ENCODE measurements around the gene GABRB1. TPM values are rescaled to one million over a fixed set of nuclear protein-coding genes. Genes with fewer than 3 reads are reported as not detected.
A peak's percentile ranks its signal among the peaks of the same experiment; 100 is the strongest.

Gene GABRB1
- total and polyA plus RNA-seq, 2 of the 8 experiments (the other 6 are each of a cell fraction or from before 2014, with no cell fraction given) = 0.22 to 0.38 TPM

DNA sequence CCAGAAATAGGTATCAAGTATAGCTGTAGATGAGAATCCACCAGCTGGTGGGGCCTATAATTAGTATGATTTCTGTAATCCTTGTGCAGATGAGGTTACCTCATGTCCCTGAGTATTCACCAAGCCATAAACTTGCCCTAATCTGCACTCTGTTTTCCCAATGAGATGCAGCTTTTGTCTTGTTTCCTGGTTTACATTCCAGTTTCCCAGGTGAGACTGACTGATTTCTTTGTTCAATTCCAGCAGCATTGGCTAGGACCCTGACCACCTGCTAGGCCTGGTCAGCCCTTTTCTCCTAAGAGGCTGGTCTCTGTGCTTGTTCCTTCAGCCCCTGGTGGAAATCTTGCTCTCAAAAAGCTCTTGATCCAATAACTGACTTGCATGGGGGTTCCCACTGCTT lies 44.6 kb downstream of the GABRB1 start:
- H3K4me3 ChIP-seq (ENCODE audit: extremely low read depth in 1 of 4, insufficient read depth in 2 of 4, low read depth in 3 of 4, low read length in 4 of 4) = no peak overlapping the region
- no peak overlapping the region for H3K23ac ChIP-seq (ENCODE audit: insufficient read length)
- H3K27ac ChIP-seq (ENCODE audit: low read depth, low read length) = 0 out of 2 replicates have a peak overlapping the region, but pooled peaks have one; percentile 27
- no peak overlapping the region for H2BK120ac ChIP-seq (replicated peaks; ENCODE audit: low read depth, low read length)
- no peak overlapping the region for H2BK20ac ChIP-seq (ENCODE audit: low read length)
- no peaks in the 10 kb centered on the region for H3K23me2 ChIP-seq (ENCODE audit: low read depth, low read length)
- no peak overlapping the region for H3K56ac ChIP-seq (replicated peaks; ENCODE audit: insufficient read length, low read depth, low read length)
- TF ChIP-seq ZNF274 (IDR thresholded peaks at IDR 0.05; ENCODE audit: borderline replicate concordance, extremely low read depth, low read length) = no peak
- TF ChIP-seq GABPA (IDR thresholded peaks at IDR 0.05; ENCODE audit: borderline replicate concordance, insufficient read depth, low read length) = no peak
- no peak for TF ChIP-seq ATF2 (IDR thresholded peaks at IDR 0.05; ENCODE audit: low read length)
- no peaks in the 10 kb centered on the region for H3K79me1 ChIP-seq (ENCODE audit: low read depth, low read length)
- CTCF ChIA-PET (ENCODE audit: partially characterized antibody) = interaction anchor here (0.5 to 1.7 kb wide), 2 partner anchors 8 to 40 kb away, joined by 3 to 6 read pairs; no protein-coding TSS in a partner anchor
- no peak overlapping the region for H2BK5ac ChIP-seq (ENCODE audit: low read depth, low read length)
- no peak for DNase-seq (ENCODE audit: low read depth in 1 of 2, low spot score in 2 of 2)
- no peak overlapping the region for H2AK5ac ChIP-seq (ENCODE audit: low read depth, low read length)
- no peak overlapping the region for H3K18ac ChIP-seq (ENCODE audit: extremely low read depth, low read length)
- H3K4ac ChIP-seq (replicated peaks; ENCODE audit: insufficient read length, low read depth, low read length) = no peak overlapping the region
- no peak overlapping the region for H4K8ac ChIP-seq (ENCODE audit: extremely low read depth, insufficient read depth, low read length)
- peaks cover 0 to 6% (median 4%) of the 10 kb centered on the region in 4 experiments; a peak in 3 of 7 replicates for H3K4me1 ChIP-seq (replicated peaks in 1 of 4; ENCODE audit: control insufficient read depth in 3 of 4, insufficient read depth in 4 of 4, low read length in 3 of 4)
- H4K20me1 ChIP-seq (replicated peaks in 1 of 2; ENCODE audit: control insufficient read depth in 1 of 2, insufficient read depth in 2 of 2, low read length in 2 of 2) = no peaks in the 10 kb centered on the region
- H3K4me2 ChIP-seq (ENCODE audit: insufficient read depth in 1 of 2, low read depth in 2 of 2, low read length in 2 of 2) = no peak overlapping the region
- H2BK15ac ChIP-seq (ENCODE audit: low read length) = no peak overlapping the region
- H2BK12ac ChIP-seq (ENCODE audit: low read depth, low read length) = no peak overlapping the region
- H2AFZ ChIP-seq (ENCODE audit: low read length) = peak overlapping the region; percentile 84; the same call in 1 of the 2 replicates
- no peaks in the 10 kb centered on the region for H3K9me3 ChIP-seq (ENCODE audit: insufficient read depth in 2 of 2, low read depth in 1 of 2, low read length in 1 of 2)
- no peak for FAIRE-seq
- H3K27me3 ChIP-seq (replicated peaks in 1 of 4; ENCODE audit: control insufficient read depth in 3 of 4, extremely low read depth in 1 of 4, insufficient read depth in 3 of 4, low read length in 3 of 4) = no peaks in the 10 kb centered on the region
- POLR2A ChIA-PET (ENCODE audit: partially characterized antibody) = no interaction called here
- no peak overlapping the region for H3K9ac ChIP-seq (replicated peaks in 1 of 4; ENCODE audit: extremely low read depth in 1 of 4, low read depth in 3 of 4, low read length in 3 of 4)
- H3K79me2 ChIP-seq (ENCODE audit: control insufficient read depth in 1 of 2, insufficient read depth in 2 of 2, low read length in 2 of 2) = no peaks in the 10 kb centered on the region
- no peak overlapping the region for H4K5ac ChIP-seq (ENCODE audit: insufficient read length, low read depth, low read length)
- H4K91ac ChIP-seq (replicated peaks; ENCODE audit: insufficient read length, low read length) = no peak overlapping the region
- no peaks in the 10 kb centered on the region for H3K36me3 ChIP-seq (ENCODE audit: control insufficient read depth in 2 of 4, insufficient read depth in 4 of 4, low read length in 3 of 4)
- no peak overlapping the region for H3K14ac ChIP-seq (ENCODE audit: insufficient read length)

Measured in H1 (cell line).